MM.1S (cell line): ENCODE data around the gene PLAAT5.

ENCODE experiments used
- DNase-seq: peaks from one replicate; pipeline ENCODE4 v3.0.0-alpha.2; 2015
- H2AFZ ChIP-seq: fragments of 300-600 bp; sonication (generic); 2 replicates; pipeline ENCODE4 v1.6.0; 2016; ENCODE audit warnings: antibody characterized with exemption, low read length
- H3F3A ChIP-seq: fragments of 300-600 bp; sonication (generic); 2 replicates; pipeline ENCODE4 v1.6.1; 2016; ENCODE audit warnings: mild to moderate bottlenecking, antibody characterized with exemption, low read length, moderate library complexity, mixed read lengths; ENCODE audit not compliant: insufficient read depth
- H3K27ac ChIP-seq: fragments of 300-600 bp; sonication (generic); 2 replicates; pipeline ENCODE4 v1.5.1; 2016; ENCODE audit warnings: mild to moderate bottlenecking, low read length
- H3K27me3 ChIP-seq: fragments of 300-600 bp; sonication (generic); replicated peaks from 2 replicates; pipeline ENCODE4 v1.6.0; 2016; ENCODE audit warnings: low read length; ENCODE audit not compliant: insufficient read depth
- H3K36me3 ChIP-seq: fragments of 300-600 bp; sonication (generic); replicated peaks from 2 replicates; pipeline ENCODE4 v1.6.1; 2016; ENCODE audit warnings: mild to moderate bottlenecking, low read length, mixed read lengths; ENCODE audit not compliant: insufficient read depth
- H3K4me1 ChIP-seq: fragments of 300-600 bp; sonication (generic); 2 replicates; pipeline ENCODE4 v1.6.1; 2016; ENCODE audit warnings: low read length, mixed read lengths
- H3K4me2 ChIP-seq: fragments of 300-600 bp; sonication (generic); 2 replicates; pipeline ENCODE4 v1.6.0; 2016; ENCODE audit warnings: low read depth, low read length
- H3K4me3 ChIP-seq: fragments of 300-600 bp; sonication (generic); 2 replicates; pipeline ENCODE4 v1.5.1; 2016; ENCODE audit warnings: low read length, mixed read lengths
- H3K79me2 ChIP-seq: fragments of 300-600 bp; sonication (generic); 2 replicates; pipeline ENCODE4 v1.6.1; 2016; ENCODE audit warnings: mixed run types, low read length, mixed read lengths
- H3K9ac ChIP-seq: fragments of 300-600 bp; sonication (generic); 2 replicates; pipeline ENCODE4 v1.6.1; 2016; ENCODE audit warnings: low read length, mixed read lengths
- H3K9me2 ChIP-seq: fragments of 300-600 bp; sonication (generic); replicated peaks from 2 replicates; pipeline ENCODE4 v1.6.1; 2016; ENCODE audit warnings: mild to moderate bottlenecking, low read length, mixed read lengths; ENCODE audit not compliant: insufficient read depth
- H3K9me3 ChIP-seq: fragments of 300-600 bp; sonication (generic); replicated peaks from 2 replicates; pipeline ENCODE4 v1.6.1; 2016; ENCODE audit warnings: mild to moderate bottlenecking, low read length, mixed read lengths; ENCODE audit not compliant: insufficient read depth
- H4K20me1 ChIP-seq: fragments of 300-600 bp; sonication (generic); 2 replicates; pipeline ENCODE4 v1.6.1; 2016; ENCODE audit warnings: mild to moderate bottlenecking, low read length, moderate library complexity, mixed read lengths; ENCODE audit not compliant: insufficient read depth
- EZH2 ChIP-seq: fragments of 300-600 bp; sonication (generic); optimal IDR thresholded peaks from 2 replicates; pipeline ENCODE3; 2017; ENCODE audit warnings: low read depth, mild to moderate bottlenecking, antibody characterized with exemption, low read length, mixed read lengths
- EZH2phosphoT487 ChIP-seq: fragments of 300-600 bp; sonication (generic); IDR thresholded peaks from 2 replicates; pipeline ENCODE4 v1.6.1; 2018; ENCODE audit warnings: antibody characterized with exemption, low read length
- TF ChIP-seq, protein P1 (sequence below): fragments of 300-600 bp; sonication (generic); IDR thresholded peaks from 2 replicates; pipeline ENCODE4 v1.5.1; 2016; ENCODE audit warnings: antibody characterized with exemption, low read length, mixed read lengths

The PLAAT5 gene

DNA sequence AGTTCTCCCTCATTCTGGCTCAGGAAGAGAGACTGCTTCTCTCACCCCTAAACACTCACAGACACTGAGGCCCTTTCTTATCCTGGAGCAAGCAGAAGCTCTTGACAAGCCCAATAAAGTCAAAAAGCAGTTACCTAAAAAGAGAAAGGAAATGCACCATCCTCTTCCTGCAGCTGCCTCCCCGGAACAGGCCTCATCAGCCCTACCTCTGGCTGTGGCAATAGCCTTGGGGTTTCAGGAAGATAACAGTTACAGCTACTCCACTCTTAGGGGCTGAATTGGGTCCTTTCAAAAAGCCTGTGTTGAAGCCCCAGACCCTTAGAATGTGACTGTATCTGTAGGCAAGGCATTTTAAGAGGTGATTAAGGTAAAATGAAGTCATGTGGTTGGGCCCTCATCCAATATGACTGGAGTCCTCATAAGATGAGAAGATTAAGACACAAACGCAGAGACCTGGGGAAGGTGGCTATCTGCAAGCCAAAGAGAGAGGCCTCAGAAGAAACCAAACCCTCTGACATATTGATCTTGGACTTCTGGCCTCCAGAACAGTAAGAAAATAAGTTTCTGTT is 11.4 kb upstream of the PLAAT5 start:
- Histone ChIP-seq H3K79me2 (no peaks in the 10 kb centered on the region), H3K27ac (no peak overlapping the region), H2AFZ (0 out of 2 replicates have a peak overlapping the region, but pooled peaks have one; percentile 15), H3K9ac (no peak overlapping the region), H4K20me1 (no peaks in the 10 kb centered on the region), H3K9me2 (no peaks in the 10 kb centered on the region), H3K36me3 (no peaks in the 10 kb centered on the region), H3K4me1 (no peaks in the 10 kb centered on the region), H3K9me3 (no peaks in the 10 kb centered on the region), H3K4me3 (no peak overlapping the region), H3F3A (no peaks in the 10 kb centered on the region), H3K4me2 (no peak overlapping the region), H3K27me3 (no peaks in the 10 kb centered on the region)
- no peak for DNase-seq
- TF ChIP-seq EZH2phosphoT487, result no peak
- no peak for TF ChIP-seq EZH2
- TF ChIP-seq, protein P1, sequence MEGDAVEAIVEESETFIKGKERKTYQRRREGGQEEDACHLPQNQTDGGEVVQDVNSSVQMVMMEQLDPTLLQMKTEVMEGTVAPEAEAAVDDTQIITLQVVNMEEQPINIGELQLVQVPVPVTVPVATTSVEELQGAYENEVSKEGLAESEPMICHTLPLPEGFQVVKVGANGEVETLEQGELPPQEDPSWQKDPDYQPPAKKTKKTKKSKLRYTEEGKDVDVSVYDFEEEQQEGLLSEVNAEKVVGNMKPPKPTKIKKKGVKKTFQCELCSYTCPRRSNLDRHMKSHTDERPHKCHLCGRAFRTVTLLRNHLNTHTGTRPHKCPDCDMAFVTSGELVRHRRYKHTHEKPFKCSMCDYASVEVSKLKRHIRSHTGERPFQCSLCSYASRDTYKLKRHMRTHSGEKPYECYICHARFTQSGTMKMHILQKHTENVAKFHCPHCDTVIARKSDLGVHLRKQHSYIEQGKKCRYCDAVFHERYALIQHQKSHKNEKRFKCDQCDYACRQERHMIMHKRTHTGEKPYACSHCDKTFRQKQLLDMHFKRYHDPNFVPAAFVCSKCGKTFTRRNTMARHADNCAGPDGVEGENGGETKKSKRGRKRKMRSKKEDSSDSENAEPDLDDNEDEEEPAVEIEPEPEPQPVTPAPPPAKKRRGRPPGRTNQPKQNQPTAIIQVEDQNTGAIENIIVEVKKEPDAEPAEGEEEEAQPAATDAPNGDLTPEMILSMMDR, result no peak

- Histone ChIP-seq H3K27me3 (no peaks in the 10 kb centered on the region), H3K9me3 (no peaks in the 10 kb centered on the region), H3K4me3 (no peak overlapping the region), H3K27ac (no peak overlapping the region), H3K4me2 (no peak overlapping the region), H3K9ac (no peak overlapping the region), H3K36me3 (no peaks in the 10 kb centered on the region), H3K9me2 (no peaks in the 10 kb centered on the region), H3K4me1 (no peaks in the 10 kb centered on the region), H4K20me1 (no peaks in the 10 kb centered on the region), H2AFZ (no peak overlapping the region), H3F3A (no peaks in the 10 kb centered on the region), H3K79me2 (no peaks in the 10 kb centered on the region)
- TF ChIP-seq EZH2phosphoT487, result no peak
- TF ChIP-seq, protein P1, result no peak
- no peak for TF ChIP-seq EZH2
- no peak for DNase-seq
These were observed 10.3 kb upstream of the PLAAT5 start for GRCh38 chr11:63501236-63501635.

DNA sequence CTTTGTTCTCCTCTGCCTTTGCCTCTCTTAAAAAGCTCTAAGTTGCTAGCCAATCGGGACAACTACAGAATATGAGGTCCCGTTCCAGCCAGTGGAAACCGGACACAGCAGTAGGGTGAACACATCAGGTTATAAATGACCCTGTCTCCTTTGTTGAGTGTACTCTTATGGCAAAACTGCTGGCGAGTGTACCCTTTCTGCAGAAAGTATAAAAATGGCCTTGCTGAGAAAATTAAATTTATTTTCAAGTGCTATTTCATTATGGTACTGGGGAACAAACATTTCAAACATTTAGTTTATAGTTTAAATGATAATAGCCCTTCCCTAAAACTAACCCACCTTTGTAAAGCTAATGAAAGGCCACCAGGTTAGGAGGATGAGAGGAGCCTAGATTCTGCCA is 8.9 kb upstream of the PLAAT5 start:
- no peaks in the 10 kb centered on the region for H3K27me3 ChIP-seq
- no peaks in the 10 kb centered on the region for H3K36me3 ChIP-seq
- H3K4me1 ChIP-seq, result no peaks in the 10 kb centered on the region
- no peaks in the 10 kb centered on the region for H3K9me3 ChIP-seq
- TF ChIP-seq, protein P1, result no peak
- TF ChIP-seq EZH2phosphoT487 (no peak), EZH2 (no peak)
- no peak overlapping the region for H3K9ac ChIP-seq
- no peak overlapping the region for H3K27ac ChIP-seq
- H4K20me1 ChIP-seq, result no peaks in the 10 kb centered on the region
- no peaks in the 10 kb centered on the region for H3K79me2 ChIP-seq
- no peak for DNase-seq
- H3K4me3 ChIP-seq, result no peak overlapping the region
- no peaks in the 10 kb centered on the region for H3F3A ChIP-seq
- H2AFZ ChIP-seq, result no peak overlapping the region
- no peak overlapping the region for H3K4me2 ChIP-seq
- H3K9me2 ChIP-seq, result no peaks in the 10 kb centered on the region
